ENCODE data around the gene LTBP1.

The LTBP1 gene

DNA sequence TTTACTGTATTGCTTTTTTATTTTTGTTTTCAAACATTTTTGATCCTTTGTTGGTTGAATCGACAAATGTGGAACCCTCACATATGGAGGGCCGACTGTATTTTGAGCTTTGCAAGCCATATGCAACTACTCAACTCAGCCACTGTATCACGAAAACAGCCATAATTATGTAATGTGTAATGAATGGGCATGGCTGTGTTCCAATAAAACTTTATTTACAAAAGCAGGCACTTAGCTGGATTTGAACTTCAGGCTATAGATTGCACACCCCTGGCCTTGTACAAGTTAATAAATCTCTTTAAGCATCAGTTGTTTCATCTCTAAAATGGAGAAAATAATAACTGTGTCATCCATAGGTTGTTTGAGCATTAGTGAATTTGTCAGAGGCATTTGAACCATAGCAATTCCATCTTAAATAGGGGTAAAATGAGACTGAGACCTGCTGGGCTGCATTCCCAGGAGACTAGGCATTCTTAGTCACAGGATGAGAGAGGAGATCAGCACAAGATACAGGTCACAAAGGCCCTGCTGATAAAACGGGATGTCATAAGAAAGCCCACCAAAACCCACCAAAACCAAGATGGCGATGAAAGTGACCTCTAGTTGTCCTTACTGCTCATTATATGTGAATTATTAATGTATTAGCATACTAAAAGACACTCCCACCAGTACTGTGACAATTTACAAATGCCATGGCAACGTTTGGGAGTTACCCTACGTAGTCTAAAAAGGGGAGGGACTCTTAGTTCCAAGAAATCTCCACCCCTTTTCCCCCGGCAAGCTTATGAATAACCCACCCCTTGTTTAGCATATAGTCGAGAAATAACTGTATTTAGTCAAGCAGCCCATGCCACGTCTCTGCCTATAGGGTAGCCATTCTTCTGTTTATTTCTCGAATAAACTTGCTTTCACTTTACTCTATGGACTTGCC is 13.7 kb upstream of the LTBP1 start:
- DNase-seq: no peak
- H3K4me1 ChIP-seq: peaks cover 0 to 8% (median 0%) of the 10 kb centered on the region in 4 donors
- H3K9me3 ChIP-seq: no peaks in the 10 kb centered on the region
- H3K27ac ChIP-seq: no peak overlapping the region
- H3K27me3 ChIP-seq: no peaks in the 10 kb centered on the region
- H3K36me3 ChIP-seq: no peaks in the 10 kb centered on the region
- TF ChIP-seq, protein P1, sequence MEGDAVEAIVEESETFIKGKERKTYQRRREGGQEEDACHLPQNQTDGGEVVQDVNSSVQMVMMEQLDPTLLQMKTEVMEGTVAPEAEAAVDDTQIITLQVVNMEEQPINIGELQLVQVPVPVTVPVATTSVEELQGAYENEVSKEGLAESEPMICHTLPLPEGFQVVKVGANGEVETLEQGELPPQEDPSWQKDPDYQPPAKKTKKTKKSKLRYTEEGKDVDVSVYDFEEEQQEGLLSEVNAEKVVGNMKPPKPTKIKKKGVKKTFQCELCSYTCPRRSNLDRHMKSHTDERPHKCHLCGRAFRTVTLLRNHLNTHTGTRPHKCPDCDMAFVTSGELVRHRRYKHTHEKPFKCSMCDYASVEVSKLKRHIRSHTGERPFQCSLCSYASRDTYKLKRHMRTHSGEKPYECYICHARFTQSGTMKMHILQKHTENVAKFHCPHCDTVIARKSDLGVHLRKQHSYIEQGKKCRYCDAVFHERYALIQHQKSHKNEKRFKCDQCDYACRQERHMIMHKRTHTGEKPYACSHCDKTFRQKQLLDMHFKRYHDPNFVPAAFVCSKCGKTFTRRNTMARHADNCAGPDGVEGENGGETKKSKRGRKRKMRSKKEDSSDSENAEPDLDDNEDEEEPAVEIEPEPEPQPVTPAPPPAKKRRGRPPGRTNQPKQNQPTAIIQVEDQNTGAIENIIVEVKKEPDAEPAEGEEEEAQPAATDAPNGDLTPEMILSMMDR (IDR thresholded peaks at IDR 0.05): no peak
- intact Hi-C loops (cut with DNase I; ENCODE audit: low total_unique reads): no loop called here
- no peak overlapping the region for H3K4me3 ChIP-seq

DNA sequence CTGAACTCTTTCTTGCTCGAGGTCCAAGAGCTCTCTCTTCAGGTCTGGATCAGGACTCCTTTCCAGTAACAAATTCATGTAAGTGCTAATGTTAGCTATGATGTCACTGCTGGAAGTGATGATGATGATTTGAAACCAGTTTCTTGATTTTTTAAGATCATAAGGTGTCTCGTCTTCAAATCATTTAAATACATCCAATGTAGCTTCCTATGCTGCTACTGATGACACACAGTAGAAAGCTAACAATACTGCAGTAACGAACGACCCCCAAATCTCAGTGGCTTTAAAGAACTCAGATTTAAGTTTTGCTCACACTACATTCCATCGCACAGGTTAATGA is 13.0 kb upstream of the LTBP1 start:
- intact Hi-C loops (cut with DNase I; ENCODE audit: low total_unique reads): no loop called here
- Histone ChIP-seq H3K36me3 (no peaks in the 10 kb centered on the region), H3K27ac (no peak overlapping the region), H3K9me3 (no peaks in the 10 kb centered on the region), H3K4me3 (no peak overlapping the region), H3K27me3 (no peaks in the 10 kb centered on the region), H3K4me1 (peaks cover 0 to 8% (median 0%) of the 10 kb centered on the region in 4 donors)
- no peak for DNase-seq
- TF ChIP-seq, protein P1 (IDR thresholded peaks at IDR 0.05): no peak

DNA sequence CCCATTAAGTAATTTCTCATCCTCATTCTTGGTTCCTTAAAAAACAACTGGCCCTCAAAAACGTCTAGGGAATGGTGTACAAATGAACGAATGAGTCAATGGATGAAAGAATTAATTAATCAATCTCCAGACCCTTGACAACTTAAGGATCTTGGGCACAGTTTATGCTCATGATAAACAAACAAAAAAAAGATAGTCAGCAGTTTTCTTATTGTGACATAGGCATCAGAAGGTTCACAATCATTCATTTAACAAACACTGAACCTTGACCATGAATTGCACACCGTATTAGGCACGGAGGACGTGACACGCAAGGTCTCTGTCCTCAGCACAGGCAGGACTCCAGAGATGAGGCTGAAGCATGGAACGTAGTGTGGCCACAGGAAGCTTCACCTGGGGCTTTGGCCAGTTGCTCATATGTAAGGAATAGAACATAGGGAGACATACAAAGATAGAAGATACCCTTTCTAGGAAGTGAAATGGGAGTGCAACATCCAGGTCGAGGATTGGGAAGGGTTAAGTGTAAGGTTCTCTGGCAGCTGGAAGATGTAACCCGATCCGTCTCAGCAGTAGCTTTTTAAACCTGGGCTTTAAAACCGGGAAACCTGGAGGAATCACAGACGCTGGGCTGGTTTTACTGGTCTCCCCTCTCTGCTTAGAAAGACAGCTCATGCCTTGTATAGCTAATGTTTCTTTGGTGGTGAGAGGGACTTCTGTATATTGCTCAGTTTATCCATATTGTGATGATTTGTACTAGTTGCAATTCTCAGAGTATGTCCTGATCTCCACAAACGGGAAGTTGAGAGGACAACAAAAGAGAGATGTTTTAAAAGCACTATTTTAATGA is 8.9 kb upstream of the LTBP1 start:
- DNase-seq: no peak
- no peaks in the 10 kb centered on the region for H3K36me3 ChIP-seq
- H3K4me3 ChIP-seq: no peak overlapping the region
- TF ChIP-seq, protein P1 (IDR thresholded peaks at IDR 0.05): no peak
- no peaks in the 10 kb centered on the region for H3K4me1 ChIP-seq
- intact Hi-C loops (cut with DNase I; ENCODE audit: low total_unique reads): no loop called here
- no peak overlapping the region for H3K27ac ChIP-seq
- H3K9me3 ChIP-seq: no peaks in the 10 kb centered on the region
- peaks cover 0 to 3% of the 10 kb centered on the region in 2 donors for H3K27me3 ChIP-seq

DNA sequence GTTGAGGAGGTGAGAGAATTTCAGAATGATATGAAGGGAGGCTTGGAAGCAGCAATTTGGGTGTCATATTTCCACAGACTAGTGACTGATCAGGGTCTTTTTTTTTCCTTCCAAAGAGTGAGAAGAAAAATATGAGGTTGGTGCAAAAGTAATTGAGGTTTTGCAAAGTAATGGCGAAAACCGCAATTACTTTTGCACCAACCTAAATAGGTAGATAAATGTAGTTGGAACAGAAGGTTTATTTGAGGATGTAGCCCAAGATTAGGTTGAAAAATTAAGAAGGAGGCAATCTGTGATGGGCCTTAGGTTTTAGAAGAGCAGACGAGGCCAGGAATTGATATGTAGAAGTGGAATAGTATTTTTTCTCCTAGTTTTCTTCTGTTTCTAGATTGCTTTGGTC is 7.8 kb upstream of the LTBP1 start:
- Histone ChIP-seq H3K4me3 (no peak overlapping the region), H3K36me3 (no peaks in the 10 kb centered on the region), H3K9me3 (no peaks in the 10 kb centered on the region), H3K27ac (no peak overlapping the region), H3K4me1 (no peaks in the 10 kb centered on the region), H3K27me3 (peaks cover 0 to 3% of the 10 kb centered on the region in 2 donors)
- DNase-seq: no peak
- intact Hi-C loops (cut with DNase I; ENCODE audit: low total_unique reads): no loop called here
- TF ChIP-seq, protein P1 (IDR thresholded peaks at IDR 0.05): no peak

DNA sequence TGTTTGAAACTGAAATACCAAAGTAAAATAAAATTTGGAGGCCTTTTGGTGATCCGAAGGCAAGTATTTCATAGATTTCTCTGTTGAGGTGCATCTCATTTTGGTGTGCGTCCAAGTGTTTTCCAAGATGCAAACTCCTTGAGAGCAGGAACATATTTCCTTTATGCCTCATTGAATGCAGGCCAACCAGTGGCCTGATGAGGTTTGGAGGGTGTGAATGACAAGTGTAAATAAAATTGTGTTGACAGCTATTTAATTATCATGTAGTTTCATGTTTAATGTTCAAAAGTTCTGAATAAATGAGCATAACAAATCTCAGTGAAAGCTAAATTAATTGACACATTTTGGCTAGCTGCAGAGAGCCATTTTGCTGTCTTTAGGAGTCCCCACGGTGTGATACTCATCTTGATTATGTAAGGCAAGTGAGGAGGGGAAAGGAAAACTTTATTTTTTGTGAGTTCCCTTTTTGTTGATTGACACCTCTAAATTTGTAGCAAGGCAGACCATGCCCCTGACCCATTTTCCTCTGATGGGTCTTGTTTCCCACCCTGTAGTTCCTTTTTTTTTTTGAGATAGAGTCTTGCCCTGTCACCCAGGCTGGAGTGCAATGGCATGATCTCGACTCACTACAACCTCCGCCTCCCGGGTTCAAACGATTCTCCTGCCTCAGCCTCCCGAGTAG is 6.3 kb upstream of the LTBP1 start:
- TF ChIP-seq, protein P1 (IDR thresholded peaks at IDR 0.05): no peak
- no peaks in the 10 kb centered on the region for H3K4me1 ChIP-seq
- DNase-seq: no peak
- no peaks in the 10 kb centered on the region for H3K9me3 ChIP-seq
- no peak overlapping the region for H3K4me3 ChIP-seq
- no peaks in the 10 kb centered on the region for H3K36me3 ChIP-seq
- peaks cover 0 to 3% of the 10 kb centered on the region in 2 donors for H3K27me3 ChIP-seq
- intact Hi-C loops (cut with DNase I; ENCODE audit: low total_unique reads): no loop called here
- no peak overlapping the region for H3K27ac ChIP-seq
